GM18520 (cell line): ENCODE measurements around the gene NEURL1.

Experiments used
- ATAC-seq: cut with Tn5 transposase; IDR thresholded peaks from one replicate; pipeline ENCODE4 v1.9.1; 2021; ENCODE audit not compliant: unreplicated experiment

Gene NEURL1

GRCh38 chr10:103641326-103641725 is 147.8 kb downstream of the NEURL1 start:
- no peak for ATAC-seq
